ENCODE data around the gene RREB1. TPM values are rescaled to one million over a fixed set of nuclear protein-coding genes. Genes with fewer than 3 reads are reported as not detected.
A peak's percentile ranks its signal among the peaks of the same experiment; 100 is the strongest.

Gene RREB1
- total RNA-seq, 1 donor from 2014 or later = 16.8 TPM

- Mint-ChIP-seq H3K9me3 (no peaks in the 10 kb centered on the region), H3K27me3 (no peaks in the 10 kb centered on the region), H3K36me3 (ENCODE audit: low read depth) (peaks cover 30% of the 10 kb centered on the region), H3K4me3 (no peak overlapping the region), H3K4me1 (peaks cover 33% of the 10 kb centered on the region), H3K27ac (no peak overlapping the region)
- no peak for DNase-seq
- intact Hi-C loops (cut with micrococcal nuclease) = no loop called here
Measured at GRCh38 chr6:7122684-7123083, 14.9 kb downstream of the RREB1 start.

GRCh38 chr6:7124114-7124513, 16.4 kb downstream of the RREB1 start:
- intact Hi-C loops (cut with micrococcal nuclease) = no loop called here
- H3K4me3 Mint-ChIP-seq = no peak overlapping the region
- no peak overlapping the region for H3K27ac Mint-ChIP-seq
- no peak for DNase-seq
- peaks cover 39% of the 10 kb centered on the region for H3K36me3 Mint-ChIP-seq (ENCODE audit: low read depth)
- no peaks in the 10 kb centered on the region for H3K27me3 Mint-ChIP-seq
- H3K4me1 Mint-ChIP-seq = peaks cover 46% of the 10 kb centered on the region
- H3K9me3 Mint-ChIP-seq = no peaks in the 10 kb centered on the region

GRCh38 chr6:7124636-7125035, 16.9 kb downstream of the RREB1 start:
- no peak overlapping the region for H3K27ac Mint-ChIP-seq
- H3K27me3 Mint-ChIP-seq = no peaks in the 10 kb centered on the region
- no peaks in the 10 kb centered on the region for H3K9me3 Mint-ChIP-seq
- no peak overlapping the region for H3K4me3 Mint-ChIP-seq
- intact Hi-C loops (cut with micrococcal nuclease) = no loop called here
- peaks cover 47% of the 10 kb centered on the region for H3K4me1 Mint-ChIP-seq
- DNase-seq = no peak
- peaks cover 38% of the 10 kb centered on the region for H3K36me3 Mint-ChIP-seq (ENCODE audit: low read depth)

GRCh38 chr6:7125290-7125689, 17.5 kb downstream of the RREB1 start:
- DNase-seq = no peak
- no peaks in the 10 kb centered on the region for H3K27me3 Mint-ChIP-seq
- no peak overlapping the region for H3K27ac Mint-ChIP-seq
- H3K4me1 Mint-ChIP-seq = peaks cover 54% of the 10 kb centered on the region
- H3K4me3 Mint-ChIP-seq = no peak overlapping the region
- peaks cover 43% of the 10 kb centered on the region for H3K36me3 Mint-ChIP-seq (ENCODE audit: low read depth)
- no peaks in the 10 kb centered on the region for H3K9me3 Mint-ChIP-seq
- intact Hi-C loops (cut with micrococcal nuclease) = no loop called here

GRCh38 chr6:7126754-7127153, 19.0 kb downstream of the RREB1 start:
- no peak for DNase-seq
- no peak overlapping the region for H3K27ac Mint-ChIP-seq
- no peak overlapping the region for H3K4me3 Mint-ChIP-seq
- H3K9me3 Mint-ChIP-seq = no peaks in the 10 kb centered on the region
- intact Hi-C loops (cut with micrococcal nuclease) = no loop called here
- H3K27me3 Mint-ChIP-seq = no peaks in the 10 kb centered on the region
- H3K4me1 Mint-ChIP-seq = peaks cover 57% of the 10 kb centered on the region
- H3K36me3 Mint-ChIP-seq (ENCODE audit: low read depth) = peaks cover 42% of the 10 kb centered on the region

- no peaks in the 10 kb centered on the region for H3K27me3 Mint-ChIP-seq
- no peaks in the 10 kb centered on the region for H3K9me3 Mint-ChIP-seq
- H3K4me1 Mint-ChIP-seq = peaks cover 61% of the 10 kb centered on the region
- no peak for DNase-seq
- peak overlapping the region; percentile 77 for H3K27ac Mint-ChIP-seq
- peaks cover 37% of the 10 kb centered on the region for H3K36me3 Mint-ChIP-seq (ENCODE audit: low read depth)
- peak overlapping the region; percentile 33 for H3K4me3 Mint-ChIP-seq
- intact Hi-C loops (cut with micrococcal nuclease) = no loop called here
Measured at GRCh38 chr6:7127680-7128079, 19.9 kb downstream of the RREB1 start.

GRCh38 chr6:7129360-7129759, 21.6 kb downstream of the RREB1 start:
- no peak for DNase-seq
- H3K27me3 Mint-ChIP-seq = no peaks in the 10 kb centered on the region
- intact Hi-C loops (cut with micrococcal nuclease) = no loop called here
- no peaks in the 10 kb centered on the region for H3K9me3 Mint-ChIP-seq
- H3K36me3 Mint-ChIP-seq (ENCODE audit: low read depth) = peaks cover 34% of the 10 kb centered on the region
- H3K4me3 Mint-ChIP-seq = peak overlapping the region; percentile 36
- H3K4me1 Mint-ChIP-seq = peaks cover 65% of the 10 kb centered on the region
- peak overlapping the region; percentile 79 for H3K27ac Mint-ChIP-seq

GRCh38 chr6:7129784-7130569, 22.2 kb downstream of the RREB1 start:
- DNase-seq = no peak
- peak overlapping the region; percentile 50 for H3K4me3 Mint-ChIP-seq
- no peaks in the 10 kb centered on the region for H3K9me3 Mint-ChIP-seq
- peaks cover 29% of the 10 kb centered on the region for H3K36me3 Mint-ChIP-seq (ENCODE audit: low read depth)
- intact Hi-C loops (cut with micrococcal nuclease) = loop anchor here (10.0 kb wide), 1 partner anchor 335 kb away; no protein-coding TSS in a partner anchor
- no peaks in the 10 kb centered on the region for H3K27me3 Mint-ChIP-seq
- peak overlapping the region; percentile 79 for H3K27ac Mint-ChIP-seq
- H3K4me1 Mint-ChIP-seq = peaks cover 62% of the 10 kb centered on the region

- H3K36me3 Mint-ChIP-seq (ENCODE audit: low read depth) = peaks cover 23% of the 10 kb centered on the region
- H3K27ac Mint-ChIP-seq = no peak overlapping the region
- no peak for DNase-seq
- H3K4me1 Mint-ChIP-seq = peaks cover 63% of the 10 kb centered on the region
- intact Hi-C loops (cut with micrococcal nuclease) = loop anchor here (10.0 kb wide), 1 partner anchor 337 kb away; no protein-coding TSS in a partner anchor
- no peaks in the 10 kb centered on the region for H3K27me3 Mint-ChIP-seq
- no peak overlapping the region for H3K4me3 Mint-ChIP-seq
- H3K9me3 Mint-ChIP-seq = no peaks in the 10 kb centered on the region
Measured at GRCh38 chr6:7131390-7131789, 23.6 kb downstream of the RREB1 start.

GRCh38 chr6:7132398-7133035, 24.8 kb downstream of the RREB1 start:
- Mint-ChIP-seq H3K27me3 (no peaks in the 10 kb centered on the region), H3K9me3 (no peaks in the 10 kb centered on the region), H3K36me3 (ENCODE audit: low read depth) (peaks cover 22% of the 10 kb centered on the region), H3K4me3 (no peak overlapping the region), H3K4me1 (peaks cover 64% of the 10 kb centered on the region), H3K27ac (no peak overlapping the region)
- intact Hi-C loops (cut with micrococcal nuclease) = loop anchor here (10.0 kb wide), 1 partner anchor 338 kb away; no protein-coding TSS in a partner anchor
- DNase-seq = no peak

- Mint-ChIP-seq H3K27ac (no peak overlapping the region), H3K27me3 (no peaks in the 10 kb centered on the region), H3K4me3 (no peak overlapping the region), H3K36me3 (ENCODE audit: low read depth) (peaks cover 6% of the 10 kb centered on the region), H3K4me1 (peaks cover 54% of the 10 kb centered on the region), H3K9me3 (no peaks in the 10 kb centered on the region)
- intact Hi-C loops (cut with micrococcal nuclease) = loop anchor here (10.0 kb wide), 1 partner anchor 340 kb away; no protein-coding TSS in a partner anchor
- no peak for DNase-seq
Measured at GRCh38 chr6:7134999-7135745, 27.4 kb downstream of the RREB1 start.

GRCh38 chr6:7135755-7136154, 28.0 kb downstream of the RREB1 start:
- intact Hi-C loops (cut with micrococcal nuclease) = loop anchor here (2.0 to 10.0 kb wide), 2 partner anchors 63 to 341 kb away; no protein-coding TSS in a partner anchor

GRCh38 chr6:7136859-7137334, 29.1 kb downstream of the RREB1 start:
- intact Hi-C loops (cut with micrococcal nuclease) = loop anchor here (1.0 to 10.0 kb wide), 4 partner anchors 11 to 342 kb away; no protein-coding TSS in a partner anchor
- Mint-ChIP-seq H3K4me3 (peak overlapping the region; percentile 76), H3K27me3 (no peaks in the 10 kb centered on the region), H3K27ac (peak overlapping the region; percentile 90), H3K4me1 (peaks cover 57% of the 10 kb centered on the region), H3K36me3 (ENCODE audit: low read depth) (peaks cover 6% of the 10 kb centered on the region), H3K9me3 (no peaks in the 10 kb centered on the region)
- DNase-seq = peak; percentile 68

More at GRCh38 chr6:7135755-7136154, 28.0 kb downstream of the RREB1 start:
- H3K4me1 Mint-ChIP-seq = peaks cover 53% of the 10 kb centered on the region
- H3K27ac Mint-ChIP-seq = no peak overlapping the region
- H3K4me3 Mint-ChIP-seq = no peak overlapping the region
- H3K27me3 Mint-ChIP-seq = no peaks in the 10 kb centered on the region
- peaks cover 5% of the 10 kb centered on the region for H3K36me3 Mint-ChIP-seq (ENCODE audit: low read depth)
- no peak for DNase-seq
- H3K9me3 Mint-ChIP-seq = no peaks in the 10 kb centered on the region

All from activated CD4-positive, alpha-beta T cell treated with anti-CD3 and anti-CD28 coated beads, Interleukin-2, amount 10 ng/mL, durations not matched to agents 24 days and 14 days (primary cell).